ENCODE data around the gene GNB4.

GNB4 gene

GRCh38 chr3:179432451-179432850 is 18.8 kb downstream of the GNB4 start:
- DNase-seq (ENCODE audit: low read depth): no peak

- DNase-seq (ENCODE audit: low read depth): no peak
Measured at GRCh38 chr3:179432021-179432420, 19.2 kb downstream of the GNB4 start.

GRCh38 chr3:179430277-179430870 is 20.9 kb downstream of the GNB4 start:
- DNase-seq (ENCODE audit: low read depth): no peak

GRCh38 chr3:179428876-179429548 is 22.3 kb downstream of the GNB4 start:
- DNase-seq (ENCODE audit: low read depth): peak; percentile 13

- DNase-seq (ENCODE audit: low read depth): no peak
Measured at GRCh38 chr3:179425075-179425474, 26.2 kb downstream of the GNB4 start.

- peak; percentile 52 for DNase-seq (ENCODE audit: low read depth)
Measured at GRCh38 chr3:179421500-179421899, 29.8 kb downstream of the GNB4 start.

GRCh38 chr3:179418610-179419009 is 32.7 kb downstream of the GNB4 start:
- no peak for DNase-seq (ENCODE audit: low read depth)

GRCh38 chr3:179416681-179417080 is 34.6 kb downstream of the GNB4 start:
- peak; percentile 78 for DNase-seq (ENCODE audit: low read depth)

GRCh38 chr3:179415377-179415776 is 35.9 kb downstream of the GNB4 start:
- no peak for DNase-seq (ENCODE audit: low read depth)

- no peak for DNase-seq (ENCODE audit: low read depth)
Measured at GRCh38 chr3:179414804-179415203, 36.5 kb downstream of the GNB4 start.

- DNase-seq (ENCODE audit: low read depth): no peak
Measured at GRCh38 chr3:179410999-179411398, 40.3 kb downstream of the GNB4 start.

GRCh38 chr3:179410331-179410730 is 40.9 kb downstream of the GNB4 start:
- peak; percentile 16 for DNase-seq (ENCODE audit: low read depth)

- no peak for DNase-seq (ENCODE audit: low read depth)
Measured at GRCh38 chr3:179404307-179404706, 47.0 kb downstream of the GNB4 start.

GRCh38 chr3:179402963-179403362 is 48.3 kb downstream of the GNB4 start:
- DNase-seq (ENCODE audit: low read depth): no peak

GRCh38 chr3:179401561-179401960 is 49.7 kb downstream of the GNB4 start:
- no peak for DNase-seq (ENCODE audit: low read depth)

GRCh38 chr3:179398574-179399231 is 52.6 kb downstream of the GNB4 start:
- DNase-seq (ENCODE audit: low read depth): peak; percentile 6

- no peak for DNase-seq (ENCODE audit: low read depth)
Measured at GRCh38 chr3:179391906-179392305, 59.4 kb downstream of the GNB4 start.

GRCh38 chr3:179376474-179376873 is 74.8 kb downstream of the GNB4 start:
- no peak for DNase-seq (ENCODE audit: low read depth)

GRCh38 chr3:179375091-179375999 is 75.9 kb downstream of the GNB4 start:
- DNase-seq (ENCODE audit: low read depth): no peak

- DNase-seq (ENCODE audit: low read depth): no peak
Measured at GRCh38 chr3:179373938-179374337, 77.3 kb downstream of the GNB4 start.

GRCh38 chr3:179369621-179370020 is 81.6 kb downstream of the GNB4 start:
- no peak for DNase-seq (ENCODE audit: low read depth)

- DNase-seq (ENCODE audit: low read depth): no peak
Measured at GRCh38 chr3:179363332-179363731, 87.9 kb downstream of the GNB4 start.
